Choroid plexus epithelial cell (primary cell): ENCODE results near the gene CPNE5.

Experiments used
- DNase-seq: peaks from one replicate; pipeline ENCODE4 v3.0.0-alpha.2; 2010; ENCODE audit warnings: low read depth
- H3K4me3 ChIP-seq: 2 replicates; pipeline ENCODE4 v1.5.1; 2011; ENCODE audit warnings: low read depth, mild to moderate bottlenecking, control low read depth, low read length, moderate library complexity
- TF ChIP-seq, protein P1 (sequence below): conservative IDR thresholded peaks from 2 replicates; pipeline ENCODE4 v1.5.1; 2011; ENCODE audit warnings: low read depth, mild to moderate bottlenecking, control low read depth, inconsistent platforms, low read length, moderate library complexity

Gene CPNE5

GRCh38 chr6:36766399-36766945 is 72.8 kb downstream of the CPNE5 start:
- DNase-seq: no peak
- TF ChIP-seq, protein P1, sequence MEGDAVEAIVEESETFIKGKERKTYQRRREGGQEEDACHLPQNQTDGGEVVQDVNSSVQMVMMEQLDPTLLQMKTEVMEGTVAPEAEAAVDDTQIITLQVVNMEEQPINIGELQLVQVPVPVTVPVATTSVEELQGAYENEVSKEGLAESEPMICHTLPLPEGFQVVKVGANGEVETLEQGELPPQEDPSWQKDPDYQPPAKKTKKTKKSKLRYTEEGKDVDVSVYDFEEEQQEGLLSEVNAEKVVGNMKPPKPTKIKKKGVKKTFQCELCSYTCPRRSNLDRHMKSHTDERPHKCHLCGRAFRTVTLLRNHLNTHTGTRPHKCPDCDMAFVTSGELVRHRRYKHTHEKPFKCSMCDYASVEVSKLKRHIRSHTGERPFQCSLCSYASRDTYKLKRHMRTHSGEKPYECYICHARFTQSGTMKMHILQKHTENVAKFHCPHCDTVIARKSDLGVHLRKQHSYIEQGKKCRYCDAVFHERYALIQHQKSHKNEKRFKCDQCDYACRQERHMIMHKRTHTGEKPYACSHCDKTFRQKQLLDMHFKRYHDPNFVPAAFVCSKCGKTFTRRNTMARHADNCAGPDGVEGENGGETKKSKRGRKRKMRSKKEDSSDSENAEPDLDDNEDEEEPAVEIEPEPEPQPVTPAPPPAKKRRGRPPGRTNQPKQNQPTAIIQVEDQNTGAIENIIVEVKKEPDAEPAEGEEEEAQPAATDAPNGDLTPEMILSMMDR: no peak
- H3K4me3 ChIP-seq: no peak overlapping the region

GRCh38 chr6:36765594-36766398 is 73.4 kb downstream of the CPNE5 start:
- TF ChIP-seq, protein P1: peak; percentile 98
- peak; percentile 91 for DNase-seq
- H3K4me3 ChIP-seq: no peak overlapping the region

DNA sequence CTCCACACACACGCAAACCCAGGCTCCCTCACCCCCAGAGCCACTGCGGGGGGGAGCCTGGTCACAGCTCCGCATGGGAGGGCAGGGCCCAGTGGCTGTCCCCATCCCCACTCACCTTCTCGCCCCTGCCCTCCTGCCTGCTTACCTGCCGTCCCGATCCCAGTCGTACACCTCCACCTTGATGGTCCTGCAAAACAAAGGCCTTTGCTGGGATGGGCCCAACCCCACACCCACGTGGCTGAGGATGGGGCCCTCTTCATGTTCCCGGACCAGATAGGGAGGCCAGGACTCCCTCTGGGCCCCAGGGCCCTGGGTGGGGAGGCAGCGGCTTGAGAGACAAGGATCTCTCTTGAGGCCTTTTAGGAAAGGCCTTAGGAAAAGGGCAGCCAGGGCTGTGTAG is 74.1 kb downstream of the CPNE5 start:
- no peak overlapping the region for H3K4me3 ChIP-seq
- TF ChIP-seq, protein P1: no peak
- no peak for DNase-seq

DNA sequence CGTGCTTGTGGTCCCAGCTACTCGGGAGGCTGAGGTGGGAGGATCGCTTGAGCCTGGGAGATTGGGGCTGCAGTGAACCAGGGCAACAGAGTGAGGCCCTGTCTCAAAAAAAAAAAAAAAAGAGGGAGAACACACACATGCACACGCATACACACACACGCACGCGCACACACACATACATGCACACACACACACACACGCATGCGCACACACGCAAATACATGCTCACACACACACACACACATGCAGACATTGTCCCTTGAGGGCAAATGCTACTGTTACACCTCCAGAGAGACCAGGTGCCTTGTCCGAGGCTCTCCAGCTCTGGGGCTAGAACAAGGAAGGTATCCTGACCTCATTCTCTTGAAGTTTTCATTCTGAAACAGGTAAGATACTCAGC is 77.1 kb downstream of the CPNE5 start:
- TF ChIP-seq, protein P1: no peak
- no peak for DNase-seq
- no peak overlapping the region for H3K4me3 ChIP-seq

DNA sequence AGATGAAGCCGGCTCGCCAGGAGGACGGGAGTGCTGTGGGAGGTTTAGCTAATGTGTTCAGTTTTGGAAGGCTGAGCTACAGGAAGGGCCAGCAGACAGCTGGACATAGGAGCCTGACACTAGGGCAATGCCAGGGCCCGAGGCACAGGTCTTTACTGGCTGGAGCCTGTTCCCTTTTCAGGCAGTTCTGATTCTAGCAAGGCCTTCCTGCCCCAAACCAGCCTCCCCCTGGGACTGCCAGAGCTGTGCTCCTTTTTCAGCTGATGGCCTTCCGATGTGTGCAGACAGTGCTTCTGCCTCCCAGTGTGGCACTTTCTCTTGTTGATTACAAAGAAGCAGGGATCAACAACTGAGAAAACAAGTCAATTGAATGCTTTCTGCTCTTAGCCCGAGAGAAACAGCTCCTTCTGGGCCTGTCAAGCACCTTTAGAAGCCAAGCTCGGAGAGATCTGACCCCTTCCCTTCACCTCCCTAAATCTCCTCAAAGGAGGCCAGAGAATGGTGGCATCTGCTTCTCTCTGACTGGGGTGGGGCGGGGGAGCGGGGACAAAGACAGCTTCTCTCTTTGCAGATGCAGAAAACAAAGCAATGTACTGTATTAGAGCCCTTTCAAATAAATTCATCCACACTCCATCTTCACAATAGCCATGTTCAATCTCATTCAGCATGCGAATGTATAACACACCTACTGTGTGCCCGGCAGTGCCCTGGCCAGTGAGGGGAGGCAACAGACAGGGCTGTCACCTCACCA is 78.4 kb downstream of the CPNE5 start:
- TF ChIP-seq, protein P1: no peak
- no peak for DNase-seq
- H3K4me3 ChIP-seq: no peak overlapping the region

- TF ChIP-seq, protein P1: peak; percentile 95
- H3K4me3 ChIP-seq: no peak overlapping the region
- peak; percentile 83 for DNase-seq
These were observed 80.0 kb downstream of the CPNE5 start for GRCh38 chr6:36759148-36759759.
